Measurements from ENCODE around the gene PMFBP1. TPM values are rescaled to one million over a fixed set of nuclear protein-coding genes. Genes with fewer than 3 reads are reported as not detected.

Gene PMFBP1
- total RNA-seq, 2 experiments from 2014 or later: 0.64 to 0.88 TPM

- Mint-ChIP-seq H3K9me3 (ENCODE audit: low read depth) (no peaks in the 10 kb centered on the region), H3K4me3 (no peak overlapping the region), H3K4me1 (peaks cover 6% of the 10 kb centered on the region), H3K36me3 (ENCODE audit: low read depth) (peaks cover 74% of the 10 kb centered on the region), H3K27me3 (no peaks in the 10 kb centered on the region), H3K27ac (no peak overlapping the region)
- ChIA-PET POLR2A (no interaction called here), CTCF (no interaction called here)
- no peak for DNase-seq
- intact Hi-C loops (cut with DNase I, micrococcal nuclease): no loop called here
- no peak for ATAC-seq
Observed at GRCh38 chr16:72101195-72101594, 70.8 kb downstream of the PMFBP1 start.

- ChIA-PET POLR2A (no interaction called here), CTCF (interaction anchor here (0.6 to 0.9 kb wide), 2 partner anchors 26 to 556 kb away, joined by 3 to 5 read pairs; no protein-coding TSS in a partner anchor)
- Mint-ChIP-seq H3K27me3 (no peaks in the 10 kb centered on the region), H3K4me3 (no peak overlapping the region), H3K27ac (no peak overlapping the region), H3K4me1 (peaks cover 20% of the 10 kb centered on the region), H3K9me3 (ENCODE audit: low read depth) (no peaks in the 10 kb centered on the region), H3K36me3 (ENCODE audit: low read depth) (peaks cover 65% of the 10 kb centered on the region)
- peak; percentile 96 for ATAC-seq
- DNase-seq: peak; percentile 64
- intact Hi-C loops (cut with DNase I, micrococcal nuclease): loop anchor here (1.0 to 10.0 kb wide), 2 partner anchors 33 to 205 kb away; partner anchors contain the start of gene IST1 (in 1 of the 2)
Observed at GRCh38 chr16:72099377-72099818, 72.6 kb downstream of the PMFBP1 start.

- POLR2A ChIA-PET: no interaction called here
- peaks cover 20% of the 10 kb centered on the region for H3K4me1 Mint-ChIP-seq
- peaks cover 61% of the 10 kb centered on the region for H3K36me3 Mint-ChIP-seq (ENCODE audit: low read depth)
- no peaks in the 10 kb centered on the region for H3K27me3 Mint-ChIP-seq
- DNase-seq (no peak), ATAC-seq (no peak)
- H3K4me3 Mint-ChIP-seq: no peak overlapping the region
- CTCF ChIA-PET: interaction anchor here (0.6 to 0.9 kb wide), 2 partner anchors 32 to 555 kb away, joined by 3 to 5 read pairs; no protein-coding TSS in a partner anchor
- no peaks in the 10 kb centered on the region for H3K9me3 Mint-ChIP-seq (ENCODE audit: low read depth)
- no peak overlapping the region for H3K27ac Mint-ChIP-seq
- intact Hi-C loops (cut with DNase I, micrococcal nuclease): loop anchor here (1.0 to 10.0 kb wide), 2 partner anchors 33 to 204 kb away; partner anchors contain the start of gene IST1 (in 1 of the 2)
Observed at GRCh38 chr16:72098936-72099335, 73.0 kb downstream of the PMFBP1 start.

DNA sequence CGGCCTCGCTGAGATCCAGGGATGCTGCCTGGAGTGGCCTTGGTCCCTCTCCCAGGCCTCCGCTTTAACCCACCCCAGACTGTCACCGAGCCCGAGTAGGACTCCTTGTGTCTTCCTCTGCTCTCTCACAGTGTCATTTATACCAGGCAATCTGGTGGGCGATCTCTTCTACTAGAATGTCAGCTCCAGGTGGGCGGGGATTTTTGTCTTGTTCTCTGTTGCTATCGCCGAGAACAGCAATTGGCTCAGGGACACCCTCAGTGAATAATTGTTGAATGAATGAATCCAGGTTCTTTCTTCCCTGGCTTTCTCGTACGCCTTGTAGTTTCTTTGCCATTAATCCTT is 77.7 kb downstream of the PMFBP1 start:
- Mint-ChIP-seq H3K27ac (peak overlapping the region; percentile 92), H3K4me1 (peaks cover 41% of the 10 kb centered on the region), H3K4me3 (peak overlapping the region; percentile 96), H3K9me3 (ENCODE audit: low read depth) (no peaks in the 10 kb centered on the region), H3K36me3 (ENCODE audit: low read depth) (peaks cover 37% of the 10 kb centered on the region), H3K27me3 (no peaks in the 10 kb centered on the region)
- intact Hi-C loops (cut with DNase I, micrococcal nuclease): loop anchor here (1.0 to 10.0 kb wide), 5 partner anchors 199 to 1357 kb away; partner anchors contain the start of genes VAC14 (in 2 of the 2), IST1 (in 1 of the 2) and ZNF23 (in 1 of the 2)
- ChIA-PET POLR2A (no interaction called here), CTCF (interaction anchor here (0.7 to 1.9 kb wide), 3 partner anchors 27 to 133 kb away, joined by 3 to 5 read pairs (median 3); no protein-coding TSS in a partner anchor)
- ATAC-seq: no peak
- DNase-seq: peak; percentile 65

- ChIA-PET CTCF (interaction anchor here (0.7 to 1.9 kb wide), 7 partner anchors 21 to 1592 kb away, joined by 3 to 5 read pairs (median 5); no protein-coding TSS in a partner anchor), POLR2A (interaction anchor here (0.5 to 1.2 kb wide), 3 partner anchors 19 to 659 kb away, joined by 3 to 5 read pairs (median 3); no protein-coding TSS in a partner anchor)
- intact Hi-C loops (cut with DNase I, micrococcal nuclease): loop anchor here (1.0 to 10.0 kb wide), 15 partner anchors 85 to 1356 kb away; partner anchors contain the start of genes DHODH (in 2 of the 2), IST1 (in 2 of the 2), VAC14 (in 2 of the 2) and ATXN1L (in 1 of the 2)
- no peaks in the 10 kb centered on the region for H3K27me3 Mint-ChIP-seq
- H3K36me3 Mint-ChIP-seq (ENCODE audit: low read depth): peaks cover 41% of the 10 kb centered on the region
- H3K9me3 Mint-ChIP-seq (ENCODE audit: low read depth): no peaks in the 10 kb centered on the region
- peak within 1 kb of the TSS; percentile 92 for H3K27ac Mint-ChIP-seq
- H3K4me1 Mint-ChIP-seq: peaks cover 41% of the 10 kb centered on the region
- DNase-seq (peak; percentile 95), ATAC-seq (peak; percentile 98)
- H3K4me3 Mint-ChIP-seq: peak within 1 kb of the TSS; percentile 96
Observed at GRCh38 chr16:72093448-72094265, 78.3 kb downstream of the PMFBP1 start, which contains the start of the genes DHX38 and TXNL4B. Gene DHX38 (plus strand): TSS chr16:72093847. CDS start chr16:72096158, 2,311 bp downstream. Gene TXNL4B (minus strand): TSS chr16:72093620. CDS start chr16:72090749, 2,871 bp downstream.

DNA sequence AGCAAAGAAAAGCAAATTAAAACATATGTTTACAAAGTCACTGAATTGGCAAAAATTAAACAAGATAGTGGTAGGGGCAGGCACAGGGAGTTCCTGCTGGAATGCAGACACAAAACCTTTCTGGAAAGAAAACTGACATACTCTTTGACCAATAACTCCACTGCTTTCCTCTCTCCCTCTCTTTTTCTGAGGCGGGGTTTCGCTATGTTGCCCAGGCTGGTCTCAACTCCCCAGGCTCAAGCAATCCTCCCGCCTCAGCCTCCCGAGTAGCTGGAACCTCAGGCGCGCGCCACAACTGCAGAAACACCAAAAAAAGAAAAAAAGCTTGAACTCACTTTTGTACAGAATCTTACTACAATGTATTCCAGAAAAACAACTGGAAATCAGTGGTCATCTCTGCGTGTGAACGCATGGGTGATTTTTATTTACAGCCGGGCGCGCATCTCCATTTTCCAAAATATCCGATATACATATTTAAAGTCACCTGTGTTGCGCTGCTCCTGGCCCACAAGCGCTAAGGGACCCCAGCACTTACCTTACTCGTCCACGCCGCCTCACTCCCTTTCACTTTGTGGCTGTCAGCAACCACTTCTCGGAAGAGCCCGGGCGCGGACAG is 79.0 kb downstream of the PMFBP1 start:
- intact Hi-C loops (cut with DNase I, micrococcal nuclease): loop anchor here (1.0 to 10.0 kb wide), 14 partner anchors 85 to 1356 kb away; partner anchors contain the start of genes DHODH (in 2 of the 2), IST1 (in 2 of the 2), VAC14 (in 2 of the 2) and ATXN1L (in 1 of the 2)
- Mint-ChIP-seq H3K27me3 (no peaks in the 10 kb centered on the region), H3K9me3 (ENCODE audit: low read depth) (no peaks in the 10 kb centered on the region), H3K36me3 (ENCODE audit: low read depth) (peaks cover 42% of the 10 kb centered on the region), H3K27ac (peak overlapping the region; percentile 92), H3K4me3 (peak overlapping the region; percentile 96), H3K4me1 (peaks cover 41% of the 10 kb centered on the region)
- ATAC-seq (peak; percentile 8), DNase-seq (peak; percentile 25)
- ChIA-PET POLR2A (interaction anchor here (0.5 to 1.2 kb wide), 3 partner anchors 19 to 659 kb away, joined by 3 to 5 read pairs (median 3); no protein-coding TSS in a partner anchor), CTCF (interaction anchor here (0.7 to 1.3 kb wide), 5 partner anchors 21 to 1593 kb away, joined by 3 to 5 read pairs (median 5); no protein-coding TSS in a partner anchor)

- H3K4me3 Mint-ChIP-seq: peak overlapping the region; percentile 96
- no peak for DNase-seq
- H3K36me3 Mint-ChIP-seq (ENCODE audit: low read depth): peaks cover 40% of the 10 kb centered on the region
- no peaks in the 10 kb centered on the region for H3K27me3 Mint-ChIP-seq
- H3K9me3 Mint-ChIP-seq (ENCODE audit: low read depth): no peaks in the 10 kb centered on the region
- H3K4me1 Mint-ChIP-seq: peaks cover 36% of the 10 kb centered on the region
- intact Hi-C loops (cut with DNase I, micrococcal nuclease): loop anchor here (5.0 to 10.0 kb wide), 4 partner anchors 196 to 1354 kb away; partner anchors contain the start of genes VAC14 (in 2 of the 2), IST1 (in 1 of the 2) and ZNF23 (in 1 of the 2)
- H3K27ac Mint-ChIP-seq: peak overlapping the region; percentile 4
- ChIA-PET CTCF (no interaction called here), POLR2A (no interaction called here)
- no peak for ATAC-seq
Observed at GRCh38 chr16:72091217-72091616, 80.7 kb downstream of the PMFBP1 start.

GRCh38 chr16:72085002-72085401 is 87.0 kb downstream of the PMFBP1 start:
- POLR2A ChIA-PET: no interaction called here
- H3K27ac Mint-ChIP-seq: no peak overlapping the region
- H3K36me3 Mint-ChIP-seq (ENCODE audit: low read depth): peaks cover 46% of the 10 kb centered on the region
- intact Hi-C loops (cut with DNase I, micrococcal nuclease): loop anchor here in 1 of 2 experiments (1.0 kb wide), 1 partner anchor 17 kb away; no protein-coding TSS in a partner anchor
- H3K9me3 Mint-ChIP-seq (ENCODE audit: low read depth): peaks cover 8% of the 10 kb centered on the region
- H3K4me3 Mint-ChIP-seq: no peak overlapping the region
- no peak for DNase-seq
- CTCF ChIA-PET: interaction anchor here (1.1 kb wide), 1 partner anchor 10 kb away, joined by 4 read pairs; no protein-coding TSS in a partner anchor
- H3K27me3 Mint-ChIP-seq: no peaks in the 10 kb centered on the region
- H3K4me1 Mint-ChIP-seq: no peaks in the 10 kb centered on the region
- ATAC-seq: no peak

DNA sequence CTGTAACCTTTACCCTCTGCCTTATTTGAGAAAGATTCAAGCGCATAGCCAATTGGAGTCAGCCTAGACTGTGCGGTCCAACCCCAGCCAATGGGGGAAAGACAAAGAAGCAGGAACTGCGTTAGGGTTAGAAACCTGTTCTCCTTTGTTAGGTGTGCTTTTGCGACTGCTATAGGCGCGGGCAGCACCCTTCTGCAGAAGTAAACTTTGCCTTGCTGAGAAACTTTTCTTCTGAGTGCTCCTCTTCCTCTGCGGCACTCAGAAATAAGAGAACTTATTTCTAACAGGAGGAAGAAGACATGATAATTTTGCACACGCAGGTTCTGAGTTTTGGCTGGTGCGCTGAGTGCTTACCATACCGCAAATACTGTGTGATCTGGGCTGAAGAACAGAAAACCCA is 87.5 kb downstream of the PMFBP1 start:
- ChIA-PET POLR2A (no interaction called here), CTCF (no interaction called here)
- intact Hi-C loops (cut with DNase I, micrococcal nuclease): no loop called here
- Mint-ChIP-seq H3K36me3 (ENCODE audit: low read depth) (peaks cover 46% of the 10 kb centered on the region), H3K9me3 (ENCODE audit: low read depth) (peaks cover 8% of the 10 kb centered on the region), H3K4me1 (no peaks in the 10 kb centered on the region), H3K27ac (no peak overlapping the region), H3K27me3 (no peaks in the 10 kb centered on the region), H3K4me3 (no peak overlapping the region)
- ATAC-seq (no peak), DNase-seq (no peak)

DNA sequence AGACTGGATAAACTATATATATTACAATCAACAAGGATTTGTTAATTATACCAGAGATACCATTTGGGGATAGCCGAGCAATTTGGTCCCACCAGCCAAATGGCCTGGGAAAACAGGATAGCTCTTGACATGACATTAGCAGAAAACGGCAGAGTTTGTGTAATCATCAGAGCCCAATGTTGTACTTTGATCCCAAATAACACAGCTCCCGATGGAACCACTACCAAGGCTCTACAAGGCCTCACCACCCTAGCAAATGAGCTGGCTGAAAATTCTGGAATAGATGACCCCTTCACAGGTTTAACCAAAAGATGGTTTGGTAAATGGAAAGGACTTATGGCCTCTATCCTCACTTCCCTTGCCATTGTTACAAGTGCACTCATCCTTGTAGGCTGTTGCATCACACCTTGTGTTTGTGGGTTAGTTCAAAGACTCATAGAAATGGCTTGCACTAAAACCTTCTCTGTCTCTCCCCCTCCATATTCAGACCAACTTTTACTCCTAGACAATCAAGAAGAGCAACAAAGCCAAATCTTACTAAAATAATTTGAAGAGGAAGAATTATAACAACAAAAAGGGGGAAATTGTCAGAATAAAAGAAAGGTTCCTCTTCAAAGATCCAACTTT is 88.1 kb downstream of the PMFBP1 start:
- Mint-ChIP-seq H3K4me3 (no peak overlapping the region), H3K36me3 (ENCODE audit: low read depth) (peaks cover 42% of the 10 kb centered on the region), H3K9me3 (ENCODE audit: low read depth) (peaks cover 8% of the 10 kb centered on the region), H3K27ac (no peak overlapping the region), H3K4me1 (no peaks in the 10 kb centered on the region), H3K27me3 (no peaks in the 10 kb centered on the region)
- DNase-seq (no peak), ATAC-seq (no peak)
- CTCF ChIA-PET: no interaction called here
- POLR2A ChIA-PET: interaction anchor here (0.6 kb wide), 1 partner anchor 73 kb away, joined by 4 read pairs; no protein-coding TSS in a partner anchor
- intact Hi-C loops (cut with DNase I, micrococcal nuclease): no loop called here

Measured in activated CD4-positive, alpha-beta T cell treated with anti-CD3 and anti-CD28 coated beads for 36 hours (primary cell).